AG04450 (cell line): ENCODE data around the gene L3MBTL1. TPM values are rescaled to one million over a fixed set of nuclear protein-coding genes. Genes with fewer than 3 reads are reported as not detected.
A peak's percentile ranks its signal among the peaks of the same experiment; 100 is the strongest.

ENCODE experiments used
- CTCF ChIA-PET: fragments of 300-600, 350-600 bp; formaldehyde crosslinking; extraction: SDS; loops from one replicate; lab custom pipeline; 2022; ENCODE audit warnings: antibody characterized with exemption, inconsistent platforms; lab: Charles Lee
- POLR2A ChIA-PET: fragments of 350-600 bp; formaldehyde crosslinking; extraction: SDS; loops from one replicate; lab custom pipeline; 2021; ENCODE audit warnings: antibody characterized with exemption, inconsistent platforms; lab: Yijun Ruan, JAX
- DNase-seq: peaks from one replicate; pipeline ENCODE4 v3.0.0-alpha.2; 2011; ENCODE audit warnings: low read depth, low spot score
- H3K27ac ChIP-seq: one replicate; pipeline ENCODE4 v1.5.1; 2012; ENCODE audit warnings: low read depth, low read length, control low read depth
- H3K27me3 ChIP-seq: one replicate; pipeline ENCODE4 v1.6.0; 2012; ENCODE audit warnings: low read length; ENCODE audit not compliant: control insufficient read depth, insufficient read depth
- H3K4me3 ChIP-seq: 2 replicates; pipeline ENCODE4 v1.5.1; 2011; ENCODE audit warnings: mild to moderate bottlenecking, low read depth, low read length, control low read depth
- H3K9me3 ChIP-seq: 2 replicates; pipeline ENCODE4 v1.5.1; 2012; ENCODE audit warnings: low read length; ENCODE audit not compliant: control insufficient read depth, insufficient read depth
- CTCF ChIP-seq: IDR thresholded peaks from 2 replicates; pipeline ENCODE4 v1.5.1; 2011; ENCODE audit warnings: low read depth, low read length, control low read depth, inconsistent platforms
- polyA minus RNA-seq: library from RNA; depleted of rRNA, polyadenylated mRNA; stranded (reverse); fragments of >200 nt; gene quantifications from 2 replicates; pipeline ENCODE4 v1.2.3, GENCODE V29; 2011; rRNA and poly(A)+ RNA removed
- polyA plus RNA-seq: library from polyadenylated mRNA; depleted of rRNA; stranded (reverse); fragments of >200 nt; gene quantifications from 2 replicates; pipeline ENCODE4 v1.2.3, GENCODE V29; 2011; rRNA removed

Gene L3MBTL1
- polyA plus RNA-seq, result 3.0 and 3.3 TPM in 2 replicates
- polyA minus RNA-seq, result 6.0 and 6.6 TPM in 2 replicates

GRCh38 chr20:43507150-43508080, at the start of gene L3MBTL1:
Gene L3MBTL1 (plus strand): TSS chr20:43507697. CDS start chr20:43513504, 5,807 bp downstream.
- ChIA-PET POLR2A (interaction anchor here (0.6 to 0.7 kb wide), 2 partner anchors 49 to 50 kb away, joined by 3 read pairs; no protein-coding TSS in a partner anchor), CTCF (no interaction called here)
- TF ChIP-seq CTCF, result 0 out of 2 replicates have a peak, but pooled peaks have one; percentile 3
- Histone ChIP-seq H3K9me3 (peaks cover 3% of the 10 kb centered on the region; the same call in 1 of the 2 replicates), H3K27ac (no peak within 1 kb of the TSS), H3K4me3 (peak within 1 kb of the TSS; percentile 61), H3K27me3 (peaks cover 33% of the 10 kb centered on the region)
- no peak for DNase-seq

- no peaks in the 10 kb centered on the region; the same call in 1 of the 2 replicates for H3K9me3 ChIP-seq
- peaks cover 4% of the 10 kb centered on the region for H3K27me3 ChIP-seq
- ChIA-PET POLR2A (interaction anchor here (0.6 to 2.6 kb wide), 9 partner anchors 49 to 1834 kb away, joined by 3 to 31 read pairs (median 4); partner anchors contain the start of genes IFT52 and L3MBTL1), CTCF (no interaction called here)
- no peak for TF ChIP-seq CTCF
- H3K4me3 ChIP-seq, result peak overlapping the region; percentile 86
- no peak for DNase-seq
- no peak overlapping the region for H3K27ac ChIP-seq
These were observed 49.0 kb upstream of the L3MBTL1 start for GRCh38 chr20:43458422-43458924.

GRCh38 chr20:43459022-43459942, 48.2 kb upstream of the L3MBTL1 start:
- no peak overlapping the region for H3K27ac ChIP-seq
- H3K27me3 ChIP-seq, result no peaks in the 10 kb centered on the region
- POLR2A ChIA-PET, result interaction anchor here (1.2 kb wide), 1 partner anchor 131 kb away, joined by 6 read pairs; the partner anchor contains the start of gene IFT52
- H3K4me3 ChIP-seq, result peak overlapping the region; percentile 86
- no peak for TF ChIP-seq CTCF
- no peaks in the 10 kb centered on the region; the same call in 1 of the 2 replicates for H3K9me3 ChIP-seq
- CTCF ChIA-PET, result no interaction called here
- DNase-seq, result no peak

- Histone ChIP-seq H3K4me3 (no peak overlapping the region), H3K9me3 (no peaks in the 10 kb centered on the region; the same call in 1 of the 2 replicates), H3K27me3 (no peaks in the 10 kb centered on the region), H3K27ac (no peak overlapping the region)
- no peak for DNase-seq
- TF ChIP-seq CTCF, result no peak
- POLR2A ChIA-PET, result no interaction called here
- CTCF ChIA-PET, result no interaction called here
These were observed 47.2 kb upstream of the L3MBTL1 start for GRCh38 chr20:43460172-43460829.
